Activated T-helper 1 cell treated with Interleukin-2 at 50 U/mL for 16 hours (primary cell): ENCODE data around the gene KRT74.

Experiments
- DNase-seq: peaks from one replicate; pipeline ENCODE4 v3.0.0-alpha.2; 2020; ENCODE audit warnings: low read depth

Gene KRT74

DNA sequence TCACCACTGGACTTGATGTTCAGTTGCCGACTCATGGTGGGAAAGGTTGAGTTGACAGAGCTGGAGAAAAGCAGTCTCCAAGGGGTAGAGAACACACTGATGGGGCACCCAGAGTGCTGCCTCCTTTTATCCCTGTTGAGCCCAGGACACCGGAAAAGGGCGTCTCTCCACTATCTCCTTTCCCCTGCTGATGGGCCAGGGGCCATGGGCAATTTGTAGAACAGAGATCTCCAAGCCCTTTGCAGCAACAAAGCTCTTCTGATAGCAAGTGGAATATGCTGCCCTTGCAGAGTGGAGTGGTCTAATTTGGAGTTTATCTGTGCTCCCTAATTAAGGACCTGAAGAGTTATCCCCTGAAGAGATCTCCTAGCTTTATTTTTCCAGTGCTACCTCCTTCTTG, at the start of gene KRT74:
Gene KRT74 (minus strand): TSS at position 101 of the 400 bp plus-strand sequence. CDS start 66 bp downstream, at position 35.
- no peak for DNase-seq

DNA sequence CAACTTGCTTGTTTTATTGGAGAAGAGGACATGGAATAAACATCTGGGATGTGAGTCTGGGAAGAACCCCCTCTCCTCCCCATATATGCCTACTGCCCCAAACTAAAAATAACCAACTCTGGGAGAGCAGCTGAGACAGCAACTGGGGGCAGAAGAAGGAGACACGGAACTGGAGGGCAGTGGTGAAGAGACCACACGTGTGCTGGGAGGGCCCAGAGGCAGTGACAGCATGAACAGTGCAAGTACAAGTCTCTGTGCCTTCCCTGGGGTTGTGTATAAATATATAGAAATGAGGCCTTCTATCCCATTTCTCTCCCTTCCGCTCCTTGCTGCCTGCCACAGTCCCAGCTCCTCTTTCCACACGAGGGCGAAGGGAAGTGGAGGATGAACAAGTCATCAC, 48.7 kb upstream of the KRT74 start:
- no peak for DNase-seq

DNA sequence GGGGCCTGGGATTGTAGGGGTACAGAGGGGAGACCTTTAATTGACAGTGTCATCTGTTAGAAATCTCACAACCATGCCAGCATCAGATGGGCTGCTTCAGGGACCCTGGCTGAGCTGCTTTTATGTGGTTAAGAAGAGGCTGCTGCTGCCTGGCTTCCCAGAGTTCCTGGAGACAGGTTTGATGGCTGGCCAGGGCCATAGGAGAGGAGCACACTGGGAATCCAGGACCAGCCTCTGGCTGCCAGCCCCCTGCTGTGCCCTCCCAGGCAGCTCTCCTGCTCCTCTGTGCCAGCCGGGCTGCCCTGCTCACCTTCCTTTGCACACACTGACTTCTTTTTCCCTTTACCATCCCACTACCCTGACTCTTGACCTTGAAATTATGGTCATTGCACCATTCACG, 45.2 kb upstream of the KRT74 start:
- no peak for DNase-seq

DNA sequence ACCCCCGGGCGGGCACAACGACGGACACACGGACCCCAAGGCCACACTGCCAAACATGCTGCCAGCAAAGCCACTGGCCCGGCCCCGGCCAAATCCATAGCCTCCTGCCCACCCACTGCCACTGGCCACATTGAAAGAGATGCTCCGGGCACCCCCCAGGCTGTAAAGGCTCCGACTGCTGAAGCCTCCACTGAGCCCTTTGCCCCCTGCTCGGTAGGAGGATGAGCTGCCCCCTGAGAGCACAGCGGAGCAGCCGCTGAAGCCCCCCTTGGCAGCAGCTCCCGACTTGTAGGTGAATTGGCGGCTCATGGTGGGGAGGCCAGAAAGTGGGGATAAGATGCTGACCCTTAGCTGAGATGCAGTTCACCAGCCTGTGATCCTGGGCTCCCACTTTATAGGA, 44.6 kb upstream of the KRT74 start, which contains the start of gene KRT73:
Gene KRT73 (minus strand): TSS at position 344 of the 400 bp plus-strand sequence. CDS start 35 bp downstream, at position 309.
- no peak for DNase-seq

DNA sequence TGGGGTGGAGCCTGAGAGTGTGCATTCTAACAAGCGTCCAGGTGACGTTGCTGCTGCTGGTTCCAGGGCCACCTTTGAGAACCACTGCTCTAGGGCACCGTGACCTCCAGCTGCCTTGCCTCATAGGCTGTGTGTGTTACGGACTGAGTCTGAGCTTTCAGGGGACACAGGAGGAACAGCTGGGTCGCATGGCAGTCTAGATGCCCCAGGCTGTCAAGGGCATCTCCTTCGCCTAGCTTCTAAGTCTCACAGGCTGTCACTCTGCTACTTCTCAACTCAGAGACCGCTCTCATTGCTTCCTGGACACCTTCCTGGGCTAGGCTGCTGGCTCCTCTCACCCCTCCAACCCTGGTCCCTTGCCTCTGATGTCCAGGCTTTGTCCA, 43.8 kb upstream of the KRT74 start:
- no peak for DNase-seq

DNA sequence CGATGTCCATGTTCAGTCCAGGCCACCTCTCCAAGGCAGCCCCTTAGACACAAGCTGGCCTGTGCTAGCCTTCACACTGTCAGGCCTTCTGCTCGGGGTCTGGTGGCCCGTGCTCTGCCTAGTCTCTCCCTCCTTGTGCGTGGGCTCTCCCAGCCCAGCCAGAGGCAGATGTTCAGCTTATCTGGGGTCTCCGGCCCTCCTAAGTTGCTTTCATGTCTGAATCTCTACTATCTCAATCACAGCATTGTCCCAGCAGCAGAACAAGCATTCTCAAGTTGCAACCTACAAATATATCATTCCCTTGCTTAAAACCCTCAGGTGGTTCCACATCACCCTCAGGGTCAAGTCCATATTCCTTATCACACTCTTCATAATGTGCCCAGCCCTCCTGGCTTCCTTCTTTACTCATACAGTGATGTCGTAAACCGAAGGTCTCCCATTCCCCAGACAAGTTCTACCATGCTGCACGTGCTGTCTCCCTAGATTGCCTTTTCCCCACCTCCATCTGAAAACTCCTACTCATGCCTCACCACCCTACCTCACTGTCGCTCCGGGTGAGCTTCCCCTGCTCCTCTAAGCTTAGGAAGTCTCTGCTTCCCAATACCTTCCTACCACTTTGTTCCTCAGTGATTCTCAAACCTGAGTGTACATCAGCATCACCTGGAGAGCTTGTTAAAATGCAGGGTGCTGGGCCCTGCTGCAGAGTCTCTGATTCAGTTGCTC, 43.2 kb upstream of the KRT74 start:
- DNase-seq: no peak

DNA sequence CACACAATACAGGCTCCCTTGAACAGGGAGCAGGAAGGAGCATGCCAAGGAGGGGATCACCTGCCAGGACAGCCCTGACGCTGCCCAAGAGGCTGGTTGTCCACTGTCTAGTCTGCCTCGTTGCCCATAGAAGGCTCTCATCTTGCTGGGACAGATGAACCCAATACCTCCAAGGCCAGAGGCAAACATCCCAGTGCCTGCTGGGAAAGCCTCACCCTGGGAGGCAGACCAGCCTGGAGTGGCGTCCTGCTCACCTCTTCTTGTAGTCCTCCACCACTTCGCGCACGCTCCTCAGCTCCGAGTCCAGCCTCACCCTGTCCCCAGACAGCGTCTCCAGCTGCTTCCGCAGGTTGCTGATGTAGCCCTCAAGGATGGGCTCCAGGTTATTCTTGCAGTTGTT, 42.3 kb upstream of the KRT74 start:
- DNase-seq: no peak

DNA sequence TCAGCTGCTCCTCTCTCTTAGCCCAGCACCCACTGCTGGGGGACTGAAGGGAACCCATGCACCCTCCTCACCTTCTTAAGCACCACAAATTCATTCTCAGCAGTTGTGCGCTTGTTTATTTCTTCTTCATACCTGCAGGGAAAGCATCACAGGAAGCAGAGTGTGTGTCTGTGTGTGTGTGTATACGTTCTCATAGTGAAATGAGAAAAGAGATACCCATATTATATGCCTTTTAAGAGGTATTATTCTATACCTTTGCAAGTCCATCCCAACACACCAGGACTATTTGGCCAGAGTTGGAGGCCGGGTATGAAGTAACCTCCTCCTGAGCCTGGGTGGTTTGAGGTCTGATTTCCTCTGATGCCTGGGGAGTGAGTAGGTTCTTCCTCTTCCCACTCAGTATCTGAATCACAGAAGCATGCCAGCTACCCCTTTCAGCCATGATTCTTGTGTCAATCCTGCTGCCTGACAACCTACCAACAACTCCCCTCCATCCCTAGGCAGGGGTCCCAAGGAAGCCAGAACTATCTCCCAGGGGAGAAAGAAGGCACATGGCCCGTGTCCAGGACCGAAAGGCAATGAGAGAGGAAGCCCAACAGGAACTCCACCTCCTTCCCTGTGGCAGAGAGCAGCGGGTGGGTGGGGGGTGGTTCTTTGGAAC, 41.7 kb upstream of the KRT74 start:
- no peak for DNase-seq

DNA sequence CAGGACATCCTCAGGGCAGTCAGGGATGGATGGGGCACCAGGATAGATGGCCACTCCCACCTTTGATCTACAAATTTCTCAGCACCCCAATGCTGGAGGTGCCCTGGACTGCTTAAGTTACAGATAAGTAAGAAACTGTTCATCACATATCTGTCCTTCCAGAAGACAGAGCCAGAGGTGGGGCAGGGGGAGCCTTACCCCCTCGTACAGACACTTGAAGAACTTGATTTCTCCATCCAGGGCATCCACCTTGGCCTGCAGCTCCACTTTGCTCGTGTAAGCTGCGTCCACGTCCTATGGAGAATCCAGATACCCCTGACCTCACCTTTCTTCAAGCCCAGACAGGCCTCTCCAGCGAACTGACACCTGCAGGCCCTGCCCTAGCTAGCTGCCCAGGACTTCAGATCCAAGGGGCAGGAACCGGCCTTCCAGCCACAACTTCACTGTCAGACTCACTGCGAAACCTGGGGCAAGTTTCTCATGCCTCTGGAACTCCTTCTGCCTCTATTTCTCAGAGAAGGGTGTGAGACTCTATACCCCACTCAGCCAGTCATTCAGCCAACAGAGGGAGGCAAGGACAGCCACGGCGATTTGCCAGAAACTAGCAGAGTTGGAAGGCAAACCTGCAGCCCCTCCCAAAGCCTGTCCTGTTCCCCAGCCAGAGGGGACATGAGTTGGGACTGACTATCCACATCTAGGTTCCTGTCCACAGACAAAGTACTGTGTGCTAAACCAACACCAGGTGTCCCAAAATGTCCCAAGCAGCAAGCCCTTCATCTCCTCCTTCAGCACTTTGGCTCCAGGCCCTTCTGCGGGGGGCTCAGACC, 41.0 kb upstream of the KRT74 start:
- no peak for DNase-seq

DNA sequence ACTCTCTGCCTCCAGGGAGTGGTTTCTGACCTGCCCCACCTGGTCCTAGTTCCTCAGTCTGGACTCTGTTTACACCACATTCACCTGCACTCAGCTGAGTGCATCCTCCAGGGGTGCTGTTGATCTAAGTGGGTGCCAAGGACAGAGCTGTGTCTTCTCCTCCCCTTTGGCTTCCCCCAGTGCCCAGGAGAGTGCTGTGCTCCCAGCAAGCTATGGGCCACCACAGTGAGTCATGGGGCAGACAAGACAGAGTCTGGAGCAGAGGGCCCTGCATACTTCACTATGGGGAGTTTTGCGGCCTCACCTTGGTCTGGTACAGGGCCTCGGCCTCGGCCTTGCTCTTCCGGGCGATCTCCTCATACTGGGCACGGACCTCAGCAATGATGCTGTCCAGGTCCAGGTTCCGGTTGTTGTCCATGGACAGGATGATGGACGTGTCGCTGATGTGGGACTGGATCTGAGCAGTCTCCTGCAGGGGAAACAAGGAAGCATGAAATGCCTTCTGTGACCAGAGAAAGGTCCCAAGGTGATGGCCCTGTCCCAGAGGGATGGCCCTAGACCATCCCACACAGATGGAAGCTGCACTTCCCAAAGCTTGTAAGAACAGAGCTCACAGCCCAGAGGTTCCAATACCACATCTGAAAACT, 39.9 kb upstream of the KRT74 start:
- no peak for DNase-seq

DNA sequence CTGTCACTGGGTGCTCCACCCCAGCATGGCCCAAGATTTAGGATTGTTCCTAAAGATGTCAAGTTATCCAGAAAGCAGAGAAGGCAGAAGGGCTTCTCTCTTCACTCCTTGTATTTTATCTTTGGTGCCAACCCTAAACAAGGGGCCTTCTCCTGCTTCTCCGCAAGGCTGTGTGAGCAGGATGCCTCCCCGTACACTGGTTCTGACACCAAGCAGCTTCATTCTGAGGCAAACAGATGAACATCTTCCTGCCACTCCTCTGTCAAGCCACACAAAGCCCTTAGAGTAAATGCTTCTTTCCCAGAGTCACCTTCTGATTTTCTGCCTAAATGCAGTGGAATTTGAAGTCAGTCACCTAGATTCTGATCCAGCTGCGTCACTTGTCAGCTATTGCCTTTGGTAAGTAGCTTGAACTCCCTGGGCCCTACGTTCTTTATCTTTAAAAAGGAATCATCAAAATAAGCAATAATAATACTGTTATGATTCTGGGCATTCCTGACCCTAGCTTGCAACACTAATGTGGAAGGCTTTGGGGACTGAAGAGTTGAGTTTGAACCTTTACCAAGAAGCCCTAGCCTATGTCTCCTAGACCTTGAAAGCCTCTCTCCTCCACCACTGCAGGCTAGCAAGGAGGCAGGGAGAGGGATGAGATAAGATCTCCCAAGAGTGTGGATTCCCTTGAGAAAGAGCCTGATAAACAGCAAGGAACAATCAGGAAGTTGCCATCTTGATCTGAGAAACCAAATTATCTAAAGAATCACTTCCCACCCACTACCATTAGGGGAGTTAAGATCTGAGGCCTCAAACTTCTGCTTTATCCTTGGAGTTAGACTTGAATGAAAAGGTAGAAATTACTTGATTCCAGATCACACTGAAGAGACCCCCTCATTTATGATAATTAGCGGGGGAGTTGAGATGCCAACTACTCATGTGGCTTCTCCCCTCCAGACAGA, 39.1 kb upstream of the KRT74 start:
- DNase-seq: no peak

DNA sequence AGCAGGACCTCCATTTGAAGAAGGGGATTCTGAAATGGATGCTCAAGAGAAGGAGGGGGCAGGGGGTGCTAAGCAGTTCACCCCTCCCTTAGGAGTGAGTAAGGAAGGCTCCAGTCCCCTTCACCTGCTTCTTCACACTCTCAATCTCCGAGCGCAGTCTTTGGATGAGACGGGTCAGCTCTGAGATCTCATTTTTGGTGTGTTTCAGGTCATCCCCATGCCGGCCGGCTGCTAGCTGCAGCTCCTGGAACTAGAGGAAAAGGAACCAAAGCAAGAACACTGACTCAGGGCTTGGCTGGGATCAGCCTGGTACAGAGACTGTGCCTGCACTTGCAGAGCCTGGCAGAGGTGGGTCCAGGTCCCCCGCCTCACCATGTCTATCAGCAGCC, 37.4 kb upstream of the KRT74 start:
- DNase-seq: no peak

DNA sequence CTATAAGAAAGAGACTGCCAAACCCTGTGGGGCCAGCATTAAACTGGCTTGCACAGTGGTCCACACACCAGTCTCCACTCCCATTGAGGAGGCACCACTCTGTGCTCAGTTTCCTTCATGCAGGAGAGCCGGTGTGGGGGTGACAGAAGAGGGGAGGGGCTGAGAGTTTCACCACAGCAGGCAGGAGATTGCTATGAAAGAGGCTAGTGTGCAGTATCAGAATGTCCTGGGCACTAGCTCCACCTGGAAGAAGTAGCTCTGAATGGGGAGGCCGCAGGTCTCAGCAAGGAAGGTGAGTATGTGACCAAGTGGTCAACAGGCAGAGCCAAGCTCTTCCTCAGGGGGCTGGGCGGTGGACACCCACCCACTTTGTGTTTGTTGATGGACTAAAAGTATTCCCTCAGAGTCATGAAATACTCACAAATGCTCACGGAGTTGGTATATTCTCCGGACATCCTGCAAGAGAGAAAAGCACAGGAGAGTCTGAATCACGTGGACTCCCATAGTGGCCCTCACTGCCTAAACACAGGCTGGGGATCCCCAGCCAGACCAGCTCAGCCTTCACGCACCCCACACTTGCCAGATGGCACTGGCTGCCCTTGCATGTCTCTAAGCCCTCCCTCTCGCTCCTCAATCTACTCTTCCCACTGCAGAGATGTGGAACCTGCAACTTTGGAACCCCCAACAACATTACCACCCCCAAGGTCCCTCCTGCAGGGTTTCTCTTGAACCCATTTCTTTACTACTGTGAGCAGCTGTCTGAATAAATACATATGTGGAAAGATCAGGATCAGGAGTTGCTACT, 35.4 kb upstream of the KRT74 start:
- no peak for DNase-seq

DNA sequence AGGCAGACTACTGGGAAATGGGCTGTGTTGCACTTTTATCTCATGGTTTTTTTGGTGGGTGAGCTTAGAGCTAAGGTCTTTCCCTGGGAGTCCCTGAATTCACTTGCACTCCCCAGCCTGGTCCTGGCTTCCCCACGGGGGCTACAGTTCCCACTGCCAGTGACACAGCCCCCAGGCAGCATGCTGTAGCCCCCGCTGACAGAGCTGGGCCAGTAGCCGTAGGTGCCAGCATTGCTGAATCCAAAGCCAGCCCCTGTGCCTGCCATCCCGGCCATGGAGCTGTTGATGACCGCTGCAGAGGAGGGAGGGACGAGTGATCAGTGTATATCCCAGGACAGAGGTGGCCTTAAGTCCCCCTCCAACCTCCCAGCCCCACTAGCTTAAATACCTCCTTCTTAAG, 34.5 kb upstream of the KRT74 start:
- DNase-seq: no peak

DNA sequence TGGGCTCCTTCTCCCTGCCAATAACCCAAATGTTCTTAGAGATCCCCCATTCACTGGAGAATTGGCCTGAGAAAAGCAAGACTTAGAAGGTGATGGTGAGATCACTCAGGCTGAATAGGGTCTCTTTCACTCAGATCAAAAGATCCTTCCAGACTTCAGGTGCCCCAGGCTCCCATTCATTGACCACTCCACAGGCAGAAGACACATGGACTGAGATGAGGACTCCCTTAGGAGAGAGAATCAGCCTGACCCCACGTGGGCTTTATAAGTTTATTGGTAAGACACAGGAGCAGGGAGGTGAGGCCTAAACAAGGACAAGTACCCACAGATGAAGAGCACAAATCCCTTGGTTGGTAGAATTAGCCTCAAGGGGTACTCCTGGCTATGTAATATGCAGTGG, 33.7 kb upstream of the KRT74 start:
- no peak for DNase-seq

DNA sequence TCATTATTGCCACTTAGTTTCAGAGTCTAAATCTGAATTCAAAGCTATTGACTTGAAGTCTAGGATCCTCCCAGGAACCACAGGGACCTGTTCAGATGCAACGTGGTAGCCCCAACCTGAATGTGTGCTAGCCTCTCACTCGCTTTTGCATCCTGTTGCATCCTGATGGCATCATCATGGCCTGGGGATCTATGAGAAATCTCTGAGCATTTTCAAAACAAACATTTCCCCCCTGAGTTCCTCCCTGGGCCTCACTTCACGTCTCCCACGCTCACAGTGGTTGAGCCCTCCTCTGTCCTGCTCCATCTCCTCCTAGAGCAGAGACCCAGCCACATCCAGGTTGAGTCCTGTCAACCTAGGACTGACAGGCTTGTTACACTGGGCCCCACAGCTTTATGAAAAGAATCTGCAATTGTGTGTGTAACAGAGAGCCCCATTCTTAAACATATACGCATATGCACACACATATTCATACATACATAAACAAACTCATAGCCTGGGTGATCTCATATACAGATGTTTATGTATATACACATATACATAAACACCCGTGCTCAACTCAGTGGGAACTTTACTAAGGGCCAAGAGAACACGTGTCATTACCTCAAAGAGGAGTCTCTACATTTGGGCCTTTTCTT, 33.1 kb upstream of the KRT74 start:
- no peak for DNase-seq

DNA sequence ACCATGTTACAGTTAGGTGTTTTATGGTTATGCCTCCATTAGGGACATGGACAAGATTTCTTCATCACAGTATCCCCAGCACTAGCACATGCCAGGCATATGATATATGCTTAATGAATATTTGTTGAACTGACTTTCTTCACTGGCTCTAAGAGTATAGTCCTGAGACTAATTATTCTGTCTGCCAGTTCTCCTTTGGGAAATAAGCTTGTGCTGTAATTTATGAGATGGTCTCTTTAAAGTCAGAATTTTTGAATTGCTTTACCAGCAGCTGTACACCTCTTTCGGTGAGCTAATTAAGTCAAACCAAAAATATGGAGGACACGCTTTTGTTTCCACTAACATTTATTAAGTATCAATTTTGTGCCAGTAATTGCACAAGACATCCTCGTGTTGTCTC, 32.5 kb upstream of the KRT74 start:
- no peak for DNase-seq

DNA sequence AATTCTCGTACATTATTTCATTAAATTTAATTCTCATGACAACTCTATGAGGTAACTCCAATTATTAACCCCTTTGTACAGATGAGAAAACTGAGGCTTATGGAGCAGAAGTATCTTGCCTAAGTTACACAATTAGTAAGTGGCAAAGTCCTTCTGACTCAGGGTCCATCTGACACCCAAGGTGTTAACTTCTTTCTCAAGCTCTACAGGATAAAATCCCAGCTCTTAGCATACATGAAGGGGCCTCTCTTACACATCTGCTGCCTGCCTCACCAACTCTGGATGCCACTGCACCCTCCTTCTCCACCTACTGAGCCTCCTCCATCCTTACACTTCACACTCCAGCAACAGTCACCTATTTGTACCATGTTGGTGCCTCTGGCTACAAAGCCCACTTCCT, 31.9 kb upstream of the KRT74 start:
- DNase-seq: no peak

DNA sequence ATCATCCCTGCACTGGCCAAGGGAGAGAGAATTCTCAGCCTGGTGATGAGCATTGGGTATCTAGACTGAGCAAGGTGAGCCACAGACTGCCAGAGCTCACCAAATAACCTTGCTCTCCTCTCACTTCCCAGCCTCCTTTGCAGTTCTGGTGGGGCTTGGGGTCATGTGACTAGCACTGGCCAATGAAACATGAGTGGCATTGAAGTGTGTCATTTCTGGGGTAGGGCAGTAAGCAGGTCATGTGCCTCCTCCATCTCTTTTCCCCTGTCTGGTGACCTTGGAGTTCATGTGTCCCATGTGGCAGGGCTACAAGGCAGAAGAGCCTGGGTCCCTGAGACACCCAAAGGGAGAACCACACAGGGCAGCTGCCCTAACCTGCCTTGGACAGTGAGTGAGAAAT, 31.2 kb upstream of the KRT74 start:
- DNase-seq: no peak

DNA sequence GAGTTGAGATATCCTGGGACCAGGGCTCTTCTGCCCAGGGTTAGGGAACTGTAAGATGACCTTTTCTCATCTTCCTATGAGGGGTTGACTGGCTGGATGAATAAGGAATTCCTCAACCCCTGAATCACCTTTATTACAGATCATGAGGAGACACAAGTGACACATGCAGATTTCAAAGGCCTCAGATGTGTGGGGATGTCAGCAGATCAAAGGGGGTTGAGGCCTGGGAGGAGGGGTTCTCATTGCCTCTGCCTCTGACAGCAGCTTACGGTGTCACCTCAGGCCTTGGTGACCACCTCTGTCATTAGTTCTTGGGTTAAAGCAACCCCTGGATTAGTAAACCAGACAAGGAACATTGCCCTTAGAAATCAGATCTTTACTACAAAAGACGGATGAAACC, 29.7 kb upstream of the KRT74 start:
- DNase-seq: no peak
